ACC112 (cell line): ENCODE results near the gene MYOD1.

Source experiments
- H2AFZ ChIP-seq: fragments of 200-600 bp; sonication (generic); one replicate; pipeline ENCODE4 v1.6.0; 2017; ENCODE audit warnings: antibody characterized with exemption, low read length; ENCODE audit not compliant: unreplicated experiment
- H3K27ac ChIP-seq: fragments of 200-600 bp; sonication (generic); 2 replicates; pipeline ENCODE4 v1.5.1; 2014; ENCODE audit warnings: low read depth, mild to moderate bottlenecking, antibody characterized with exemption, low read length, moderate library complexity
- H3K27me3 ChIP-seq: fragments of 200-600 bp; sonication (generic); 2 replicates; pipeline ENCODE4 v1.6.1; 2014; ENCODE audit warnings: mild to moderate bottlenecking, antibody characterized with exemption, low read length, moderate library complexity, mixed read lengths; ENCODE audit not compliant: insufficient read depth
- H3K36me3 ChIP-seq: fragments of 200-600 bp; sonication (generic); 2 replicates; pipeline ENCODE4 v1.6.1; 2016; ENCODE audit warnings: mild to moderate bottlenecking, antibody characterized with exemption, low read length, moderate library complexity, mixed read lengths; ENCODE audit not compliant: insufficient read depth
- H3K4me1 ChIP-seq: fragments of 200-600 bp; sonication (generic); one replicate; pipeline ENCODE4 v1.6.1; 2016; ENCODE audit warnings: low read length, mixed read lengths; ENCODE audit not compliant: insufficient read depth, unreplicated experiment, control insufficient read depth
- H3K4me3 ChIP-seq: fragments of 200-600 bp; sonication (generic); 2 replicates; pipeline ENCODE4 v1.5.1; 2014; ENCODE audit warnings: mild to moderate bottlenecking, low read depth, low read length
- H3K79me2 ChIP-seq: fragments of 200-600 bp; sonication (generic); one replicate; pipeline ENCODE4 v1.6.0; 2016; ENCODE audit warnings: low read length; ENCODE audit not compliant: control insufficient read depth, unreplicated experiment, insufficient read depth

Gene MYOD1

DNA sequence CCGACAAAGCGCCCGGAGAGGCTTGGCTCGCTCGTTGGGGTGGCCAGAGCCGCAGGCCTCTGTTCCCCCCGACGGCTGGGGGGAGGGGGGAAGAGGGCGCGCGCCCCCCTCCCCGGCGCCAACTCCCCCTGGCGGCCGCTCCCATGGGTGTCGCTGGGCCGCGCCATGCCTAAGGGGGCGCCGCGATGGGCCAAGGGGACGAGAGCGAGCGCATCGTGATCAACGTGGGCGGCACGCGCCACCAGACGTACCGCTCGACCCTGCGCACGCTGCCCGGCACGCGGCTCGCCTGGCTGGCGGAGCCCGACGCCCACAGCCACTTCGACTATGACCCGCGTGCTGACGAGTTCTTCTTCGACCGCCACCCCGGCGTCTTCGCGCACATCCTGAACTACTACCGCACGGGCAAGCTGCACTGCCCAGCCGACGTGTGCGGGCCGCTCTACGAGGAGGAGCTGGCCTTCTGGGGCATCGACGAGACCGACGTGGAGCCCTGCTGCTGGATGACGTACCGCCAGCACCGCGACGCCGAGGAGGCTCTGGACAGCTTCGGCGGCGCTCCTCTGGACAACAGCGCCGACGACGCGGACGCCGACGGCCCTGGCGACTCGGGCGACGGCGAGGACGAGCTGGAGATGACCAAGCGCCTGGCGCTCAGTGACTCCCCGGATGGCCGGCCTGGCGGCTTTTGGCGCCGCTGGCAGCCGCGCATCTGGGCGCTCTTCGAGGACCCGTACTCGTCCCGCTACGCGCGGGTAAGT lies 16.6 kb downstream of the MYOD1 start:
- H3K27ac ChIP-seq, result no peak overlapping the region
- no peak overlapping the region for H2AFZ ChIP-seq
- no peaks in the 10 kb centered on the region for H3K4me1 ChIP-seq
- H3K36me3 ChIP-seq, result no peaks in the 10 kb centered on the region
- no peaks in the 10 kb centered on the region for H3K79me2 ChIP-seq
- peak overlapping the region; percentile 37; the same call in 1 of the 2 replicates for H3K4me3 ChIP-seq
- H3K27me3 ChIP-seq, result peaks cover 73% of the 10 kb centered on the region

GRCh38 chr11:17736579-17736893 lies 17.2 kb downstream of the MYOD1 start:
- no peaks in the 10 kb centered on the region for H3K4me1 ChIP-seq
- H3K4me3 ChIP-seq, result peak overlapping the region; percentile 37; the same call in 1 of the 2 replicates
- H3K36me3 ChIP-seq, result no peaks in the 10 kb centered on the region
- H3K27ac ChIP-seq, result no peak overlapping the region
- no peaks in the 10 kb centered on the region for H3K79me2 ChIP-seq
- no peak overlapping the region for H2AFZ ChIP-seq
- peaks cover 73% of the 10 kb centered on the region for H3K27me3 ChIP-seq

- Histone ChIP-seq H3K27me3 (peaks cover 69% of the 10 kb centered on the region), H3K27ac (no peak overlapping the region), H3K36me3 (no peaks in the 10 kb centered on the region), H3K4me3 (no peak overlapping the region), H3K79me2 (no peaks in the 10 kb centered on the region), H3K4me1 (no peaks in the 10 kb centered on the region), H2AFZ (no peak overlapping the region)
These were observed 17.8 kb downstream of the MYOD1 start for GRCh38 chr11:17736930-17737817.

DNA sequence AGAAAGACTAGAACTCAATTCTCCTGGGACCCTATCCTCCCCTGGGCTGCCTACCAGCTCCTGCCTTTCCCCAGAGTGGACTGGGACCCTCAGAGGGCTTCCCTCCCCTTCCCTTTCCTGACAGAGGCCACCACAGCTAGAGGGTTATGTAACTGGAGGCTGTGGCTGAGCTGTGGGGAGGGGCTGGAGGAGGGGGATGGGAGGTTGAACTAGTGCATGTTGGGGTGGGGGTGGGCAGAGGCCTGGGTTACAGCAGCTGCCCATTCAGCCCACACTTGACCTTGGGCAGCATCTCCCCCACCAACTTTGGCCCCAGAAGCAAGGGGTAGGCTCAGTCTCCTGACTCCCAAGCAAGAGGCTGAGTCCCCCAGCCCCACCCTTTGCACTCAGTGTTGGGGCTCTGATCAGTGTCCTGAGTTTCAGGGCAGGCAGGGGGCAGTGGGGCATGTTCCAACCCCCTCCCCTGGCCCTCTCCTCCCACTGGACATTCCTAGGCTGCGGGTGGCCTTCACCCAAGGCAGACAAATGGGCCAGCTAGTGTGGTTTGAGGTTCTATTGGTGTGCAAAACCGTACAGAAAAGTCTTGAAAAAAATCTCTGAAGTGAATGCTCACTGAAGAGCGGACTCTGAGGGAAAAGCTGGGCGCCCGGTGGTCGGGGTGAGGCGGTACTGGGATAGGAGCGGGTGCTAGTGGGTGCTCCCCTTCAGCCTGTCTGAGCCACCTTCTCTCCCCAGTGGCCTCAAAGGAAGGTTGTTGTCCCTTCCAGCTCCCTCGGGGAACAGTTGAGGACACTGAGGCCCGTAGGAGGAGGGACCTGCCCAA lies 19.0 kb downstream of the MYOD1 start:
- peaks cover 58% of the 10 kb centered on the region for H3K27me3 ChIP-seq
- no peak overlapping the region for H3K27ac ChIP-seq
- no peak overlapping the region for H3K4me3 ChIP-seq
- H3K36me3 ChIP-seq, result no peaks in the 10 kb centered on the region
- no peak overlapping the region for H2AFZ ChIP-seq
- no peaks in the 10 kb centered on the region for H3K79me2 ChIP-seq
- H3K4me1 ChIP-seq, result peaks cover under 1% of the 10 kb centered on the region

- Histone ChIP-seq H3K4me3 (no peak overlapping the region), H3K36me3 (no peaks in the 10 kb centered on the region), H2AFZ (no peak overlapping the region), H3K79me2 (no peaks in the 10 kb centered on the region), H3K4me1 (peaks cover 13% of the 10 kb centered on the region), H3K27me3 (peaks cover 47% of the 10 kb centered on the region), H3K27ac (no peak overlapping the region)
These were observed 20.6 kb downstream of the MYOD1 start for GRCh38 chr11:17739945-17740338.

DNA sequence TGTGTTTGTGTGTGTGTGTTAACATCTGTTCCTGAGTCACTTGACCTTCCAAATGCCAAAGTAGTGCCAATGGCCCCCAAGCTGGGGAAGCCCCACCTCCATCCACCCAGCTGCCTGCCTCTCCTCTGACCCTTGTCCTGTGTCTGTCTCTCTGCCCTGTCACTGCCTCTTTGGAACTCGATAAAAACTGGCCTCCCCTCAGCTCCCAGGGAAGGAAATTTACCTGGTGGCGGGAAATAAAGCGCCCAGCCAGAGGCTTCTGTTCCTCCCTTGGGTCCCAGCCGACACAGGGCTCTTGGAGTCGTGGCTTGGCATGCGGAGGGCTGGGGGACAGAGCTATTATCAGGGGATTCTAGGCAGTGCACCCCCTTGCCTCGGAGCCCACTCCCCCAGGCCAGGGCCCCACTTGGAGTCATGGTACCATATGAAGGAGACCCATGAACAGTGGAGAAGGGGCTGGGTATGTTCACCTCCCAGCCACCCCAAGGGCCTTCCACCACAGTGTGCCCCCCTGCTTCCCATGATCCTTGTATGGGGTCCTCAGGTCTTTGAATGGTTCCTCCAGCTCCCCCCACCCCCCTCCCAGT lies 21.4 kb downstream of the MYOD1 start:
- H3K79me2 ChIP-seq, result no peaks in the 10 kb centered on the region
- H3K4me1 ChIP-seq, result peaks cover 13% of the 10 kb centered on the region
- peaks cover 40% of the 10 kb centered on the region for H3K27me3 ChIP-seq
- H3K4me3 ChIP-seq, result no peak overlapping the region
- H3K36me3 ChIP-seq, result no peaks in the 10 kb centered on the region
- H3K27ac ChIP-seq, result no peak overlapping the region
- no peak overlapping the region for H2AFZ ChIP-seq

DNA sequence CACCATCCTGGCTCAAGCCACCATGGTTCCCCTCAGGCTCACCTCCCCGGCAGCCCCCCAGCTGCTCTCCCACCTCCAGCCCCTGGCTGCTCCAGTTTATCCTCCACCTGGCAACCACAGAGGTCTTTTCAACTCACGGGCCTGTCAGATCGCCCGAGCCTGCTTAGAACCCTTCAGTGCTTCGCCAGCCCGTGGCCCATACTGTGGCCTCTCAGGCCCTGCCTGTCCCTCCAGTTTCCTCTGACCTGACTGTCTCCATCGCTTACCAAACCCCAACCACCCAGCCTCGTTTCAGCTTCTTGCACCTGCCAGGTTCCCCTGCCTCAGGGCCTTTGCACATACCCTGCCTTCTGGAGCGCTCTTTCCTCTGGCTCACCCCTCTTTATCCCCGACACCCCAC lies 22.1 kb downstream of the MYOD1 start:
- H3K36me3 ChIP-seq, result no peaks in the 10 kb centered on the region
- no peak overlapping the region for H3K4me3 ChIP-seq
- no peaks in the 10 kb centered on the region for H3K79me2 ChIP-seq
- peaks cover 13% of the 10 kb centered on the region for H3K4me1 ChIP-seq
- H3K27me3 ChIP-seq, result peaks cover 36% of the 10 kb centered on the region
- H3K27ac ChIP-seq, result no peak overlapping the region
- no peak overlapping the region for H2AFZ ChIP-seq

DNA sequence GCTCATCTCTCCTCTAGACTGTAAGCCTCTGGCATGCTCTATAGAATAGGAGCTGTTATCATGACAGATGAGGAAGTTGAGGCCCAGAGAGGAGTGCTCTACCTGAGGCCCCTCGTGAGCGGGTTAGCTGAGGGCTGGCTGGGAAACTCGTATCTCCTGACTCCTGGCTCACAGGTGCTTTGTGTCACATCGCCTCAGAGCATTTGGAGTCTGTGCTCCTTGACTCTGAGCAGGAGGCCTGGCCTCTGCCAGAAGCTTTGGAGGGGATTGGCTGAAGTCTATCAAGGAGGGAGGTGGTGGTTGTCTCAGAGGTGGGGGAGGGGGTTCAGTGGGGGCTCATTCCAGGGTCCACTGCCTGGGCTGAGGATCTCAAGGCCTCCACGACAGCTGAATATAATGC lies 22.6 kb downstream of the MYOD1 start:
- H3K4me1 ChIP-seq, result peaks cover 13% of the 10 kb centered on the region
- H3K4me3 ChIP-seq, result no peak overlapping the region
- H3K27ac ChIP-seq, result no peak overlapping the region
- H3K27me3 ChIP-seq, result peaks cover 33% of the 10 kb centered on the region
- H3K36me3 ChIP-seq, result no peaks in the 10 kb centered on the region
- no peaks in the 10 kb centered on the region for H3K79me2 ChIP-seq
- no peak overlapping the region for H2AFZ ChIP-seq

DNA sequence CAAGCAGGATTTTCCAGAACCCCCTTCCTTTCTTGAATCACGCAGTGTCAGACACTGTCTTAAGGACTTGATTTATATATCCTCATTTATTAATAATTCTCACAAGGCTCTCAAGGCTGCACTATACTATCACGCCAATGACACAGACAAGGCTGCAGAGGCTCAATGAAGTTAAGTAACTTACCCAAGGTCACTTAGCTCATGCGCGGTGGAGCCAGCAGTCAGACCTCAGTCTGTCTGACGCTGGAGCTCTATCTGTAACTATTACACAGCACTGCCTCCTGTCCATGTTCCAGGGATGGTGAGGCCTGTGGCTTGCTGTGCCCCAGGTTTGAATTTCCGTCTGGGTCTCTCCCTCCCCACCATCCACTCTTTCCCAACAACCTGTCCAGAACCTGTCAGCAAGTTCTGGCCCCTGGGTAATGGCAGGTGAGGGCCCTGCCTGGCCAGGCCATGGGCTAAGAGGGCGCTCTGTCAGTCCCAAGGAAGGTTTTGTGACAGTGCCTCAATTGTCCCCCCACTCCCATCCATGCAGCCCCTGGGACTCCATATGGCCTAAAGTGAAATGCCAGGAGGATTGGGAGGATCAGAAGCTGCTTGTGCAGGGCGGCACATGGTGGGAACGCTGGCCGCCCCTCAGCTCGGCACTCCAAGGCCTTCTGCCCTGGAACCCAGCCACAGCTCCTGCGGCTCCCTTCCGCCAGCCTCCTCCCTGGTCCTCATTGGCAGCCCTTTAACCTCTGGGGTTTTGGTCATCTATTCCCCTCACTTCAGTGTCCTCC lies 23.8 kb downstream of the MYOD1 start:
- H3K27ac ChIP-seq, result no peak overlapping the region
- H3K36me3 ChIP-seq, result no peaks in the 10 kb centered on the region
- no peaks in the 10 kb centered on the region for H3K79me2 ChIP-seq
- no peak overlapping the region for H3K4me3 ChIP-seq
- peaks cover 24% of the 10 kb centered on the region for H3K27me3 ChIP-seq
- H2AFZ ChIP-seq, result no peak overlapping the region
- H3K4me1 ChIP-seq, result peaks cover 13% of the 10 kb centered on the region

GRCh38 chr11:17743808-17744119 lies 24.4 kb downstream of the MYOD1 start:
- peaks cover 18% of the 10 kb centered on the region for H3K27me3 ChIP-seq
- H3K4me1 ChIP-seq, result peaks cover 13% of the 10 kb centered on the region
- H3K27ac ChIP-seq, result no peak overlapping the region
- H2AFZ ChIP-seq, result no peak overlapping the region
- no peaks in the 10 kb centered on the region for H3K36me3 ChIP-seq
- no peak overlapping the region for H3K4me3 ChIP-seq
- H3K79me2 ChIP-seq, result no peaks in the 10 kb centered on the region
